Ovary (tissue), 3 donors: ENCODE results near the gene FUT7.

ENCODE experiments used
- EP300 ChIP-seq: sonication (generic); formaldehyde crosslinking; IDR thresholded peaks from one replicate; pipeline ENCODE4 v1.6.1; 2017; ENCODE audit warnings: antibody characterized with exemption
- POLR2A ChIP-seq: fragments of 450-650 bp; IDR thresholded peaks from one replicate; pipeline ENCODE4 v1.6.1; 2017; ENCODE audit warnings: antibody characterized with exemption, mild to moderate bottlenecking, moderate library complexity
- TF ChIP-seq, protein P1 (sequence below), 3 donors: fragments of 450-650 bp in 2 of 3; fragments of 200-600 bp in 1 of 3; IDR thresholded peaks; one replicate each; pipeline versions ENCODE4 v1.5.1 to v1.8.0; 2016 to 2022; ENCODE audit warnings: antibody characterized with exemption in 3 of 3, mild to moderate bottlenecking in 1 of 3
- donor health status: DM: no; HTN: no; CAD: no.

DNA sequence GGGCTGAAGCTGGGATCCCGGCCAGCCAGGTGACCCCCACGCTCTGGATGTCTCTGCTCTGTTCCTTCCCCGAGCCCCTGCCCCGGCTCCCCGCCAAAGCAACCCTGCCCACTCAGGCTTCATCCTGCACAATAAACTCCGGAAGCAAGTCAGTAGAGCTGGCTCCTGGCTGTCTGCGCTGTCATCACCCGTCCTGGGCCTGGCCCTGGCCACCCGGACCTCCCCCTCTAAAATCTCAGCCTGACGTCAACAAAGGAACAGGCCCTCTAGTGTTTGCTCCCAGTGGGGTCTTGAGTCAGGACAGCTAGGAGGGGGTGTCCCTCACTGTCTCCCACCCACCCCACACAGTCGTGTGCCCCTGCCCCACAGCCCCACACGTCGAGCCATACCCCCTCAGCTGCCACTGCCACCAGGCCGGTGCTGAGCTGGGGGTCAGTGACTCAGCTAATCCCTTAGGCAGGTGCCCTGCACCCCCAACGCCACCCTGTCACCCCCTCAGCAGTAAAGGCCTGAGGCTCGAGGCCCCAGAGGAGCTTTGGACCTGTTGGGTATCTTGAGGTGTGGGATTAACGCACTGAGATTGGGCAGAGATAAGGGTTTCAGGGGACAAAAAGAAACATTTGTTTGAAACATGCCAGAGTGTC lies 50.2 kb downstream of the FUT7 start:
- TF ChIP-seq, protein P1, sequence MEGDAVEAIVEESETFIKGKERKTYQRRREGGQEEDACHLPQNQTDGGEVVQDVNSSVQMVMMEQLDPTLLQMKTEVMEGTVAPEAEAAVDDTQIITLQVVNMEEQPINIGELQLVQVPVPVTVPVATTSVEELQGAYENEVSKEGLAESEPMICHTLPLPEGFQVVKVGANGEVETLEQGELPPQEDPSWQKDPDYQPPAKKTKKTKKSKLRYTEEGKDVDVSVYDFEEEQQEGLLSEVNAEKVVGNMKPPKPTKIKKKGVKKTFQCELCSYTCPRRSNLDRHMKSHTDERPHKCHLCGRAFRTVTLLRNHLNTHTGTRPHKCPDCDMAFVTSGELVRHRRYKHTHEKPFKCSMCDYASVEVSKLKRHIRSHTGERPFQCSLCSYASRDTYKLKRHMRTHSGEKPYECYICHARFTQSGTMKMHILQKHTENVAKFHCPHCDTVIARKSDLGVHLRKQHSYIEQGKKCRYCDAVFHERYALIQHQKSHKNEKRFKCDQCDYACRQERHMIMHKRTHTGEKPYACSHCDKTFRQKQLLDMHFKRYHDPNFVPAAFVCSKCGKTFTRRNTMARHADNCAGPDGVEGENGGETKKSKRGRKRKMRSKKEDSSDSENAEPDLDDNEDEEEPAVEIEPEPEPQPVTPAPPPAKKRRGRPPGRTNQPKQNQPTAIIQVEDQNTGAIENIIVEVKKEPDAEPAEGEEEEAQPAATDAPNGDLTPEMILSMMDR (IDR thresholded peaks at IDR 0.05): no peak
- TF ChIP-seq EP300 (no peak), POLR2A (no peak)
